GM19324 (cell line): Measurements from ENCODE around the gene EXOC6B.

ENCODE experiments used
- ATAC-seq: cut with Tn5 transposase; IDR thresholded peaks from one replicate; pipeline ENCODE4 v1.9.1; 2021; ENCODE audit warnings: mild to moderate bottlenecking, moderate library complexity; ENCODE audit not compliant: unreplicated experiment, low FRiP score

Gene EXOC6B

GRCh38 chr2:72825257-72826155, at the start of gene EXOC6B:
Gene EXOC6B (minus strand): TSS chr2:72826033.
- peak; percentile 95 for ATAC-seq

- ATAC-seq: no peak
Observed at GRCh38 chr2:72871880-72872279, 46.0 kb upstream of the EXOC6B start.

- ATAC-seq: no peak
Observed at GRCh38 chr2:72871060-72871459, 45.2 kb upstream of the EXOC6B start.

GRCh38 chr2:72864500-72864899, 38.7 kb upstream of the EXOC6B start:
- ATAC-seq: no peak

GRCh38 chr2:72863046-72863445, 37.2 kb upstream of the EXOC6B start:
- peak; percentile 5 for ATAC-seq

GRCh38 chr2:72862239-72862988, 36.6 kb upstream of the EXOC6B start:
- peak; percentile 91 for ATAC-seq

- no peak for ATAC-seq
Observed at GRCh38 chr2:72859831-72860262, 34.0 kb upstream of the EXOC6B start.

GRCh38 chr2:72851333-72851732, 25.5 kb upstream of the EXOC6B start:
- ATAC-seq: no peak

- no peak for ATAC-seq
Observed at GRCh38 chr2:72849138-72849462, 23.3 kb upstream of the EXOC6B start.

GRCh38 chr2:72848436-72849137, 22.8 kb upstream of the EXOC6B start:
- no peak for ATAC-seq

- ATAC-seq: no peak
Observed at GRCh38 chr2:72847534-72848315, 21.9 kb upstream of the EXOC6B start.

GRCh38 chr2:72846171-72847095, 20.6 kb upstream of the EXOC6B start:
- peak; percentile 88 for ATAC-seq

- ATAC-seq: no peak
Observed at GRCh38 chr2:72843301-72843700, 17.5 kb upstream of the EXOC6B start.

GRCh38 chr2:72841462-72842125, 15.8 kb upstream of the EXOC6B start:
- no peak for ATAC-seq

GRCh38 chr2:72840066-72840465, 14.2 kb upstream of the EXOC6B start:
- no peak for ATAC-seq

GRCh38 chr2:72837171-72837570, 11.3 kb upstream of the EXOC6B start:
- no peak for ATAC-seq

GRCh38 chr2:72835403-72835802, 9.6 kb upstream of the EXOC6B start:
- ATAC-seq: no peak

- no peak for ATAC-seq
Observed at GRCh38 chr2:72834596-72834995, 8.8 kb upstream of the EXOC6B start.
